Stimulated activated naive CD8-positive, alpha-beta T cell treated with anti-CD3 and anti-CD28 coated beads, Interleukin-15, Interleukin-2, amounts not matched to agents 100 ng/mL and 50 ng/mL, for 24 hours (primary cell): ENCODE results near the gene CNTN2.

Source experiments
- H3K27ac Mint-ChIP-seq: one replicate; pipeline ENCODE4 v1.8.0; 2021; ENCODE audit warnings: mild to moderate bottlenecking, mixed read lengths
- H3K27me3 Mint-ChIP-seq: one replicate; pipeline ENCODE4 v1.8.0; 2021; ENCODE audit warnings: mixed read lengths
- H3K36me3 Mint-ChIP-seq: one replicate; pipeline ENCODE4 v1.8.0; 2021; ENCODE audit warnings: low read depth, mixed read lengths
- H3K4me1 Mint-ChIP-seq: one replicate; pipeline ENCODE4 v1.8.0; 2021; ENCODE audit warnings: low read depth, mixed read lengths
- H3K4me3 Mint-ChIP-seq: one replicate; pipeline ENCODE4 v1.8.0; 2021; ENCODE audit warnings: mild to moderate bottlenecking, mixed read lengths
- H3K9me3 Mint-ChIP-seq: one replicate; pipeline ENCODE4 v1.8.0; 2021; ENCODE audit warnings: mixed read lengths

Gene CNTN2

GRCh38 chr1:205042911-205043806 lies at the start of gene CNTN2:
TSS of gene CNTN2 (plus strand) at chr1:205043212. CDS start at chr1:205053186, 9,974 bp downstream.
- H3K9me3 Mint-ChIP-seq = no peaks in the 10 kb centered on the region
- H3K4me3 Mint-ChIP-seq = no peak within 1 kb of the TSS
- no peaks in the 10 kb centered on the region for H3K4me1 Mint-ChIP-seq
- peaks cover 34% of the 10 kb centered on the region for H3K27me3 Mint-ChIP-seq
- no peak within 1 kb of the TSS for H3K27ac Mint-ChIP-seq
- no peaks in the 10 kb centered on the region for H3K36me3 Mint-ChIP-seq

- no peaks in the 10 kb centered on the region for H3K9me3 Mint-ChIP-seq
- no peak overlapping the region for H3K4me3 Mint-ChIP-seq
- H3K27me3 Mint-ChIP-seq = no peaks in the 10 kb centered on the region
- H3K4me1 Mint-ChIP-seq = peaks cover 14% of the 10 kb centered on the region
- no peak overlapping the region for H3K27ac Mint-ChIP-seq
- H3K36me3 Mint-ChIP-seq = no peaks in the 10 kb centered on the region
Observed at GRCh38 chr1:204994086-204994862, 48.7 kb upstream of the CNTN2 start.

- H3K4me3 Mint-ChIP-seq = no peak overlapping the region
- H3K36me3 Mint-ChIP-seq = no peaks in the 10 kb centered on the region
- no peaks in the 10 kb centered on the region for H3K9me3 Mint-ChIP-seq
- H3K4me1 Mint-ChIP-seq = peaks cover 13% of the 10 kb centered on the region
- peaks cover 2% of the 10 kb centered on the region for H3K27me3 Mint-ChIP-seq
- H3K27ac Mint-ChIP-seq = no peak overlapping the region
Observed at GRCh38 chr1:204996981-204997380, 46.0 kb upstream of the CNTN2 start.

- Mint-ChIP-seq H3K27ac (no peak overlapping the region), H3K27me3 (peaks cover 2% of the 10 kb centered on the region), H3K9me3 (no peaks in the 10 kb centered on the region)
Observed at GRCh38 chr1:204997591-204998355, 45.2 kb upstream of the CNTN2 start.

GRCh38 chr1:205001162-205001561 lies 41.9 kb upstream of the CNTN2 start:
- Mint-ChIP-seq H3K27me3 (peaks cover 2% of the 10 kb centered on the region), H3K9me3 (no peaks in the 10 kb centered on the region), H3K27ac (no peak overlapping the region), H3K36me3 (no peaks in the 10 kb centered on the region), H3K4me3 (no peak overlapping the region), H3K4me1 (no peaks in the 10 kb centered on the region)

More at GRCh38 chr1:204997591-204998355, 45.2 kb upstream of the CNTN2 start:
- H3K36me3 Mint-ChIP-seq = no peaks in the 10 kb centered on the region
- H3K4me3 Mint-ChIP-seq = no peak overlapping the region
- H3K4me1 Mint-ChIP-seq = peaks cover 5% of the 10 kb centered on the region

GRCh38 chr1:205002705-205003104 lies 40.3 kb upstream of the CNTN2 start:
- peaks cover 2% of the 10 kb centered on the region for H3K27me3 Mint-ChIP-seq
- no peaks in the 10 kb centered on the region for H3K36me3 Mint-ChIP-seq

GRCh38 chr1:205003358-205004131 lies 39.5 kb upstream of the CNTN2 start:
- Mint-ChIP-seq H3K36me3 (no peaks in the 10 kb centered on the region), H3K27me3 (peaks cover 2% of the 10 kb centered on the region), H3K27ac (no peak overlapping the region), H3K9me3 (no peaks in the 10 kb centered on the region), H3K4me1 (no peaks in the 10 kb centered on the region), H3K4me3 (no peak overlapping the region)

More at GRCh38 chr1:205002705-205003104, 40.3 kb upstream of the CNTN2 start:
- Mint-ChIP-seq H3K4me3 (no peak overlapping the region), H3K4me1 (no peaks in the 10 kb centered on the region), H3K9me3 (no peaks in the 10 kb centered on the region), H3K27ac (no peak overlapping the region)

- Mint-ChIP-seq H3K9me3 (no peaks in the 10 kb centered on the region), H3K27ac (no peak overlapping the region), H3K4me1 (no peaks in the 10 kb centered on the region), H3K4me3 (no peak overlapping the region), H3K36me3 (no peaks in the 10 kb centered on the region), H3K27me3 (peaks cover 2% of the 10 kb centered on the region)
Observed at GRCh38 chr1:205004351-205004750, 38.7 kb upstream of the CNTN2 start.

- H3K27ac Mint-ChIP-seq = no peak overlapping the region
- no peak overlapping the region for H3K4me3 Mint-ChIP-seq
- H3K36me3 Mint-ChIP-seq = no peaks in the 10 kb centered on the region
- H3K4me1 Mint-ChIP-seq = no peaks in the 10 kb centered on the region
- no peaks in the 10 kb centered on the region for H3K27me3 Mint-ChIP-seq
- no peaks in the 10 kb centered on the region for H3K9me3 Mint-ChIP-seq
Observed at GRCh38 chr1:205008896-205009295, 34.1 kb upstream of the CNTN2 start.

- Mint-ChIP-seq H3K36me3 (no peaks in the 10 kb centered on the region), H3K4me3 (no peak overlapping the region), H3K27me3 (no peaks in the 10 kb centered on the region), H3K9me3 (no peaks in the 10 kb centered on the region), H3K4me1 (no peaks in the 10 kb centered on the region), H3K27ac (no peak overlapping the region)
Observed at GRCh38 chr1:205009670-205010069, 33.3 kb upstream of the CNTN2 start.

GRCh38 chr1:205012391-205013140 lies 30.4 kb upstream of the CNTN2 start:
- Mint-ChIP-seq H3K27ac (no peak overlapping the region), H3K9me3 (no peaks in the 10 kb centered on the region), H3K4me3 (no peak overlapping the region), H3K27me3 (no peaks in the 10 kb centered on the region), H3K4me1 (no peaks in the 10 kb centered on the region), H3K36me3 (no peaks in the 10 kb centered on the region)

GRCh38 chr1:205013683-205014367 lies 29.2 kb upstream of the CNTN2 start:
- Mint-ChIP-seq H3K4me1 (no peaks in the 10 kb centered on the region), H3K27ac (no peak overlapping the region), H3K36me3 (no peaks in the 10 kb centered on the region)

GRCh38 chr1:205014783-205015182 lies 28.2 kb upstream of the CNTN2 start:
- Mint-ChIP-seq H3K9me3 (no peaks in the 10 kb centered on the region), H3K4me1 (no peaks in the 10 kb centered on the region), H3K4me3 (no peak overlapping the region), H3K27ac (no peak overlapping the region), H3K36me3 (no peaks in the 10 kb centered on the region), H3K27me3 (no peaks in the 10 kb centered on the region)

More at GRCh38 chr1:205013683-205014367, 29.2 kb upstream of the CNTN2 start:
- Mint-ChIP-seq H3K27me3 (no peaks in the 10 kb centered on the region), H3K9me3 (no peaks in the 10 kb centered on the region), H3K4me3 (no peak overlapping the region)
